ENCODE measurements around the gene GNG14. TPM values are rescaled to one million over a fixed set of nuclear protein-coding genes. Genes with fewer than 3 reads are reported as not detected.
"Not testable (repeated sequence)": the region's sequence is repeated elsewhere in the genome, so short reads cannot be mapped to it uniquely, and the experiment has no call there.

The GNG14 gene
- total RNA-seq, 6 donors from 2014 or later: not detected

- Histone ChIP-seq H3K9me3 (no peaks in the 10 kb centered on the region), H3K4me3 (no peak overlapping the region), H3K4me1 (no peaks in the 10 kb centered on the region), H3K27me3 (no peaks in the 10 kb centered on the region), H3K27ac (no peak overlapping the region), H3K36me3 (peaks cover 55 to 100% (median 86%) of the 10 kb centered on the region in 4 donors)
- ATAC-seq (ENCODE audit: low FRiP score in 2 of 2): no peak
- TF ChIP-seq EP300 (IDR thresholded peaks at IDR 0.05) (no peak), POLR2AphosphoS5 (IDR thresholded peaks at IDR 0.05) (no peak), CTCF (IDR thresholded peaks at IDR 0.05) (no peak), POLR2A (IDR thresholded peaks at IDR 0.05) (no peak)
- WGBS, 2 donors: 95 to 96% methylated on average over 13 to 24 of the region's 29 CpGs
- DNase-seq: no peak
Observed at GRCh38 chr19:12705654-12706331, 18.0 kb downstream of the GNG14 start.

GRCh38 chr19:12706332-12706718, 18.5 kb downstream of the GNG14 start:
- peaks cover 55 to 100% (median 86%) of the 10 kb centered on the region in 4 donors for H3K36me3 ChIP-seq
- 96 to 98% methylated on average over 13 of the region's 13 CpGs for WGBS, 2 donors
- H3K4me3 ChIP-seq: no peak overlapping the region
- no peaks in the 10 kb centered on the region for H3K4me1 ChIP-seq
- DNase-seq (no peak), ATAC-seq (ENCODE audit: low FRiP score in 2 of 2) (no peak)
- H3K27me3 ChIP-seq: no peaks in the 10 kb centered on the region
- TF ChIP-seq POLR2A (IDR thresholded peaks at IDR 0.05): no peak
- TF ChIP-seq EP300 (IDR thresholded peaks at IDR 0.05): no peak
- no peak for TF ChIP-seq POLR2AphosphoS5 (IDR thresholded peaks at IDR 0.05)
- no peak for TF ChIP-seq CTCF (IDR thresholded peaks at IDR 0.05)
- H3K9me3 ChIP-seq: no peaks in the 10 kb centered on the region
- H3K27ac ChIP-seq: no peak overlapping the region

- no peak for DNase-seq
Observed at GRCh38 chr19:12708641-12709040, 20.8 kb downstream of the GNG14 start.

GRCh38 chr19:12711187-12711586, 23.4 kb downstream of the GNG14 start:
- H3K4me1 ChIP-seq: no peaks in the 10 kb centered on the region
- no peaks in the 10 kb centered on the region for H3K9me3 ChIP-seq
- H3K36me3 ChIP-seq: peaks cover 38 to 97% (median 79%) of the 10 kb centered on the region in 4 donors
- TF ChIP-seq CTCF (IDR thresholded peaks at IDR 0.05) (no peak), EP300 (IDR thresholded peaks at IDR 0.05) (no peak), POLR2A (IDR thresholded peaks at IDR 0.05) (no peak), POLR2AphosphoS5 (IDR thresholded peaks at IDR 0.05) (no peak)
- no peak overlapping the region for H3K4me3 ChIP-seq
- H3K27me3 ChIP-seq: no peaks in the 10 kb centered on the region
- 96% methylated on average over 17 of the region's 17 CpGs; no CpG with 5 or more reads in 1 of the 2 donors for WGBS, 2 donors
- ATAC-seq (ENCODE audit: low FRiP score in 2 of 2) (no peak), DNase-seq (no peak)
- no peak overlapping the region for H3K27ac ChIP-seq

More at GRCh38 chr19:12708641-12709040, 20.8 kb downstream of the GNG14 start:
- ATAC-seq (ENCODE audit: low FRiP score in 2 of 2): no peak
- no peak overlapping the region for H3K27ac ChIP-seq
- H3K9me3 ChIP-seq: no peaks in the 10 kb centered on the region
- WGBS, 2 donors: 94 to 97% methylated on average over 8 of the region's 8 CpGs
- H3K36me3 ChIP-seq: peaks cover 50 to 97% (median 80%) of the 10 kb centered on the region in 4 donors
- no peak for TF ChIP-seq POLR2A (IDR thresholded peaks at IDR 0.05)
- no peak for TF ChIP-seq CTCF (IDR thresholded peaks at IDR 0.05)
- no peak for TF ChIP-seq EP300 (IDR thresholded peaks at IDR 0.05)
- TF ChIP-seq POLR2AphosphoS5 (IDR thresholded peaks at IDR 0.05): no peak
- no peak overlapping the region for H3K4me3 ChIP-seq
- no peaks in the 10 kb centered on the region for H3K27me3 ChIP-seq
- no peaks in the 10 kb centered on the region for H3K4me1 ChIP-seq

- 61 to 91% methylated on average over 3 to 11 of the region's 14 CpGs for WGBS, 2 donors
- H3K27me3 ChIP-seq: not testable (repeated sequence)
Observed at GRCh38 chr19:12712077-12712476, 24.3 kb downstream of the GNG14 start.

GRCh38 chr19:12713304-12713703, 25.5 kb downstream of the GNG14 start:
- not testable (repeated sequence) for H3K27me3 ChIP-seq

More at GRCh38 chr19:12712077-12712476, 24.3 kb downstream of the GNG14 start:
- peak; percentile 15 to 57 (median 34) for TF ChIP-seq CTCF (IDR thresholded peaks at IDR 0.05)
- not testable (repeated sequence) for H3K9me3 ChIP-seq; H3K4me3 ChIP-seq; H3K4me1 ChIP-seq; ATAC-seq (ENCODE audit: low FRiP score in 2 of 2); H3K27ac ChIP-seq
- DNase-seq: peak in 1 of 2 donors; percentile 44
- H3K36me3 ChIP-seq: peaks cover 39 to 96% (median 77%) of the 10 kb centered on the region in 4 donors

More at GRCh38 chr19:12713304-12713703, 25.5 kb downstream of the GNG14 start:
- H3K9me3 ChIP-seq; H3K4me1 ChIP-seq; ATAC-seq (ENCODE audit: low FRiP score in 2 of 2); H3K4me3 ChIP-seq; DNase-seq; H3K27ac ChIP-seq: not testable (repeated sequence)
- WGBS, 2 donors: 96 to 98% methylated on average over 9 of the region's 9 CpGs
- H3K36me3 ChIP-seq: peaks cover 36 to 93% (median 78%) of the 10 kb centered on the region in 4 donors
